ENCODE results near the gene GTPBP6.

GTPBP6 gene

DNA sequence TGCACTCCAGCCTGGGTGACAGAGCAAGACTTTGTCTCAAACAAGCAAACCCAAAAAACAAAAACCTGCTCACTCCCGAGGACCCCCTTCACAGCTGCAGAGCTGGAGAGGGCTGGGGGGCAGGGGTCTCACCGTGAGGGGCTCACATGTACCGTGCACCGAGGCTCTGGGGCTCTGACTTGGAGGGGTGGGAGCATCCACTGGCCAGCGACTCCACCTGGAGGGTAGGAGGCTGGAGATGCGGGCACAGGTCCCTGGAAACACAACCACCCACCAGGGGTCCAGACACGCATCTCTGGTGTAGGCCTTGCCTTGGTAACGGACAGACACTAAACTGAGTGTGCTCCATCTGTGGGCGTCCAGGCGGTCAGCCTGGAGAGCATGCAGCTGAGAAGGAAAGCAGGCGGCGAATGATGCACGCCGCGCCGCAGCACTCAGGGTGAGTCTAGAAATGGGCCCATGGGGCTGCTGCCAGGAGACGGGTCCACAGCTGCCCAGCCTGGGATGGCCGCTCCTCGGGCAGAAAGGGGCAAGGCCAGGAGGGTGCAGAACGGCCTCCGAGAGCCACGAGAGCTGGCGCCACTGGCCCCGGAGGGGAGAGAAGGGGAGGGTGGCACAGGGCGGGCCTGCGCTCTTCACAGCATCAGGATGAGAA is 42.0 kb upstream of the GTPBP6 start:
- TF ChIP-seq FOXP2 (optimal IDR thresholded peaks at IDR 0.05; ENCODE audit: control extremely low read depth, extremely low read length, insufficient read depth) (no peak), POLR2AphosphoS5 (IDR thresholded peaks at IDR 0.05; ENCODE audit: borderline replicate concordance, low read depth, low read length) (no peak), EZH2 (IDR thresholded peaks at IDR 0.05) (no peak)
- H3K9ac ChIP-seq (ENCODE audit: insufficient read length) = no peak overlapping the region
- no peak overlapping the region for H3K27ac ChIP-seq
- H3K4me3 ChIP-seq = no peak overlapping the region
- H3K9me3 ChIP-seq (ENCODE audit: low read depth, low read length) = no peaks in the 10 kb centered on the region
- no peak for DNase-seq (ENCODE audit: low read depth, low spot score)
- H3K36me3 ChIP-seq (ENCODE audit: insufficient read depth, low read length) = peaks cover 15% of the 10 kb centered on the region

DNA sequence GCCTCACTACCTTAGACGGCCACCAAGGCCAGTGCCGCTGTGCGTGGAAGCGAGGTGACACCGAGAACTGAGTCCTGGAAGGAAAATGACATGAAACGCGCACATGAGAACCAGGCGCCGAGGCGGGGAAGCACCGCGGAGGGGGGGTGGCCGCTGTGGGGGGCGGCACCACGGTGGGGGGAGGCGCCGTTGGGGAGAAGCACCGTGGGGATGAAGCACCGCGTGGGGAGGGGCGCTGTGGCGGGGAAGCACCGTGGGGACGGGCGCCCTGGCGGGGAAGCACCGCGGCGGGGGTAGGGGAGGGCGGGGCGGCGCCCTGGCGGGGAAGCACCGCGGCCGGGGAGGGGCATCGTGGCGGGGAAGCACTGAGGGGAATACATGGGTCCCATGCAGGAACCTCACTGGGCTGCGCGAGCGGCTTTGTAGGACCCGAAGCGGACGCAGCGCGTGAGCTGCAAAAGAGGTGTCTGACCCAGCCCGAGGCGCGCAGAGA is 40.1 kb upstream of the GTPBP6 start:
- no peak for TF ChIP-seq FOXP2 (optimal IDR thresholded peaks at IDR 0.05; ENCODE audit: control extremely low read depth, extremely low read length, insufficient read depth)
- TF ChIP-seq POLR2AphosphoS5 (IDR thresholded peaks at IDR 0.05; ENCODE audit: borderline replicate concordance, low read depth, low read length) = no peak
- no peak for TF ChIP-seq EZH2 (IDR thresholded peaks at IDR 0.05)
- no peak for DNase-seq (ENCODE audit: low read depth, low spot score)
- no peak overlapping the region for H3K4me3 ChIP-seq
- no peak overlapping the region for H3K9ac ChIP-seq (ENCODE audit: insufficient read length)
- H3K9me3 ChIP-seq (ENCODE audit: low read depth, low read length) = no peaks in the 10 kb centered on the region
- H3K36me3 ChIP-seq (ENCODE audit: insufficient read depth, low read length) = peaks cover 15% of the 10 kb centered on the region
- H3K27ac ChIP-seq = no peak overlapping the region

DNA sequence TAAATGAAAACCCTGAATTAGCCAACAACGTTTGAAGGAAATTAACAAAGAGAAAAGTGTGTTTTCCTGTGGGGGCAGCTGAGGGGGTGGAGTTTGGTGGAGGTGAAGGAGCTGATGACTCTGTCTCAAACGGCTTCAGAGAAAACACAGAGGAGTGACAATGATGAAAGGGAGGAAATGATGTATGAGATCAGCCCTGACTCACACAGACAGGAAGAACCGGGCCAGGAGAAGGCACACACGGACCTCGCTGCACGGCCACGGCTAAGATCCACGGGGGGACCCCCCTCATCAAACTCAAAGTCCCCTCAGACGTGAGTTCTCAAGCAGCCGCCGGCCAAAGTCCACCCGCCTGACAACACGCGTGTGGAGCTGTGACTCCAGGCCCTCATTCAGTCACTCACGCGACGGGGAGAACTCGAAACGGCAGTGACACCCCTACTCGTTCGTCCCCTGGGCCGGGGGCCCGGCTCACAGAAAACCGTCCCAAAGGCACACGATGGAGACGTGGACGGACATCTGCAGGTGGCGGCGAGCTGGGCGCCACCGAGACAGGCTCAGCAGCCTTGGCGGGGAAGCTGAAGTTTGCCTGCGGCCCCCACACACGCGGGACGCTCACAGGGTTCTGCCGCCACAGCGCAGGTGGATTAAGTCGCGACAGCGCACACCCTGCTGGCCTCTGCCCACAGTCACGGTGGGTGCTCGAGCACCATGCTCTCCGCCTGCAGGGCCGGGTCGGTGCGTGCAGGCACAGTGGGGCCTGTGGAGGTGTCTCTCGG is 39.3 kb upstream of the GTPBP6 start:
- Histone ChIP-seq H3K27ac (no peak overlapping the region), H3K9ac (ENCODE audit: insufficient read length) (no peak overlapping the region), H3K4me3 (no peak overlapping the region), H3K36me3 (ENCODE audit: insufficient read depth, low read length) (peaks cover 15% of the 10 kb centered on the region), H3K9me3 (ENCODE audit: low read depth, low read length) (no peaks in the 10 kb centered on the region)
- no peak for DNase-seq (ENCODE audit: low read depth, low spot score)
- TF ChIP-seq POLR2AphosphoS5 (IDR thresholded peaks at IDR 0.05; ENCODE audit: borderline replicate concordance, low read depth, low read length) (no peak), EZH2 (IDR thresholded peaks at IDR 0.05) (no peak), FOXP2 (optimal IDR thresholded peaks at IDR 0.05; ENCODE audit: control extremely low read depth, extremely low read length, insufficient read depth) (no peak)

DNA sequence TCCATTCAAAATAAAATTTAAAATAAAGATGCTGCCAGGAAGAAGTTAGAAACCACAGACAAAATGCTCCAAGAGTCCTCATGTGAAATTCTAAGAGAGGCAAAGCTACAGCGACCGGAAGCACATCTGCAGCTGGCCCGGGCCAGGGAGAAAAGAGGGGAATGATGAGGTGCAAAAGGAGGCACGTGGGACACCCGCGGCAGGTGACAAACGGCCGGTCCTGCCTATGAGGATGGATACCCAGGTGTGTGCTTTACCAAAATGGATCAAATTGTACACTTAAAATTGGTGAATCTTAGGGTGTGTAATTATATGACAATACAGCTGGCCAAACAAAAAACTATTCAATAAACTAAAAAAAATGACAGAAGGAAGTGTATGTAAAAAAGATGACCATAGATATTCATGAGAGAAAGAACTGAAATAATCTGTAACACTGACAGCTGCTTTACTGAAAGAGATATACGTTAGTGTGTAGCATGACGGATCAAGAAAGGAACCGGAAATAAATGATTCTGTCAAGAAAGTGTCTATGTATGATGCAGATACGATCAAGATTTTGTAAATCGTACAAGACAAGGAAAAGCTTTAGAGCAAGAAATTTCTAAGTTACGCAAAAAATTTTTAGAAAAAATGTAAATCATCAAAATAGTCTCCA is 38.6 kb upstream of the GTPBP6 start:
- no peak overlapping the region for H3K4me3 ChIP-seq
- no peak overlapping the region for H3K9ac ChIP-seq (ENCODE audit: insufficient read length)
- no peak overlapping the region for H3K27ac ChIP-seq
- DNase-seq (ENCODE audit: low read depth, low spot score) = no peak
- no peaks in the 10 kb centered on the region for H3K9me3 ChIP-seq (ENCODE audit: low read depth, low read length)
- TF ChIP-seq FOXP2 (optimal IDR thresholded peaks at IDR 0.05; ENCODE audit: control extremely low read depth, extremely low read length, insufficient read depth) (no peak), EZH2 (IDR thresholded peaks at IDR 0.05) (no peak), POLR2AphosphoS5 (IDR thresholded peaks at IDR 0.05; ENCODE audit: borderline replicate concordance, low read depth, low read length) (no peak)
- peaks cover 15% of the 10 kb centered on the region for H3K36me3 ChIP-seq (ENCODE audit: insufficient read depth, low read length)

DNA sequence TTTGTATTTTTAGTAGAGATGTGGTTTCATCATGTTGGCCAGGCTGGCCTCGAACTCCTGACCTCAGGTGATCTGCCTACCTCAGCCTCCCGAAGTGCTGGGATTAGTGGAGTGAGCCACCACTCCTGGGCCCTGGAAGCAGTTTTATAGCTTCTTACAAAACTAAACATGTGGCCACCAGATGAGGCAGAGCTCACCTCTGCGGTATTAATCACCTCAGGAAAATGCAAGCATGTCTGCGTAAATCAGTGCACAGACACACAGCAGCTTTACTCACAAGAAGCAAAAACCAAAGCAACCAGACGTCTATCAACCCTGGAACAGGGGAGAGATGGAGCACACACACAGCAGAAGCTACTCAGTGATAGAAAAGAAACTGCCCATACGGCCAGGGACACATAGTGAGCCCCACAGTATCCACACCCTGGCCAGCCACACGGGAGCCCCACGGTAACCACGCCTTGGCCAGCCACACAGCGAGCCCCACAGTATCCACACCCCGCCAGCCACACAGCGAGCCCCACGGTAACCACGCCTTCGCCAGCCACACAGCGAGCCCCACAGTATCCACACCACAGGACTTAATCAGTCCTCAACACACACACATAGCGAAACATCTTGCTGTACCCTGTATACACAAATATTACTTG is 37.9 kb upstream of the GTPBP6 start:
- no peak overlapping the region for H3K27ac ChIP-seq
- no peaks in the 10 kb centered on the region for H3K9me3 ChIP-seq (ENCODE audit: low read depth, low read length)
- TF ChIP-seq EZH2 (IDR thresholded peaks at IDR 0.05) (no peak), POLR2AphosphoS5 (IDR thresholded peaks at IDR 0.05; ENCODE audit: borderline replicate concordance, low read depth, low read length) (no peak), FOXP2 (optimal IDR thresholded peaks at IDR 0.05; ENCODE audit: control extremely low read depth, extremely low read length, insufficient read depth) (no peak)
- peaks cover 15% of the 10 kb centered on the region for H3K36me3 ChIP-seq (ENCODE audit: insufficient read depth, low read length)
- H3K4me3 ChIP-seq = no peak overlapping the region
- DNase-seq (ENCODE audit: low read depth, low spot score) = no peak
- H3K9ac ChIP-seq (ENCODE audit: insufficient read length) = no peak overlapping the region

DNA sequence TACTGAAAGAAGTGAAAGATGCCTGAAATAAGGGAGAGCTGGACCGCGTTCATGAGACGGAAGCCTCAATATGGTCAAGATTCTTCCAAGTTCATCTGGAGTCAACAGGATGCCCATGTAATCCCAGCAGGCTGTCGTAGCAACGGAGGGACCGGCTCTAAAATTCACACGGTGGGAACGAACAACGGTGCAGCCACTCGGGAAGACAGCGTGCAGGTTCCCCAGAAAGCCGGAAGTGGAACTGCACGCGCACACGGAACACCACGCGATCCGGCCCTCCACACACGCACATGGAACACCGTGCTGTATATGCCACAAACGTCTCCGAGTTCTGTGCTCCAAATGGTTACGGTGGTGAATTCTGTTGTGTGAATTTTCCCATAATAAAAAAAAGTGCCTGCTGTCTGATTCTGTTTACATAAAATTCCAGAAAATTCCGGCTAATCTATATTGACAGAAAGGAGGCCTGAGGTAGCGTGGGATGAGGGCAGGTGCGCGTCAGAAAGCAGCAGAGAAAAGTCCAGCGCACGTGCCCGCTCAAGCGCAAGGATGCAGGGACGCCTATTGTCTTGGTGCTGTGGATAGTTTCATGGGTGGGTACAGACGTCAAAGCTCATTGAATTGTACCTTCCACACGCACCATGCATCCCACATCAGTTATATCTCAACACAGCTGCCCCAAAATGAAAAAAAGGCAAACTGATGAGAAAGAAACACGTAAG is 36.9 kb upstream of the GTPBP6 start:
- peaks cover 8% of the 10 kb centered on the region for H3K36me3 ChIP-seq (ENCODE audit: insufficient read depth, low read length)
- no peak for DNase-seq (ENCODE audit: low read depth, low spot score)
- H3K27ac ChIP-seq = no peak overlapping the region

DNA sequence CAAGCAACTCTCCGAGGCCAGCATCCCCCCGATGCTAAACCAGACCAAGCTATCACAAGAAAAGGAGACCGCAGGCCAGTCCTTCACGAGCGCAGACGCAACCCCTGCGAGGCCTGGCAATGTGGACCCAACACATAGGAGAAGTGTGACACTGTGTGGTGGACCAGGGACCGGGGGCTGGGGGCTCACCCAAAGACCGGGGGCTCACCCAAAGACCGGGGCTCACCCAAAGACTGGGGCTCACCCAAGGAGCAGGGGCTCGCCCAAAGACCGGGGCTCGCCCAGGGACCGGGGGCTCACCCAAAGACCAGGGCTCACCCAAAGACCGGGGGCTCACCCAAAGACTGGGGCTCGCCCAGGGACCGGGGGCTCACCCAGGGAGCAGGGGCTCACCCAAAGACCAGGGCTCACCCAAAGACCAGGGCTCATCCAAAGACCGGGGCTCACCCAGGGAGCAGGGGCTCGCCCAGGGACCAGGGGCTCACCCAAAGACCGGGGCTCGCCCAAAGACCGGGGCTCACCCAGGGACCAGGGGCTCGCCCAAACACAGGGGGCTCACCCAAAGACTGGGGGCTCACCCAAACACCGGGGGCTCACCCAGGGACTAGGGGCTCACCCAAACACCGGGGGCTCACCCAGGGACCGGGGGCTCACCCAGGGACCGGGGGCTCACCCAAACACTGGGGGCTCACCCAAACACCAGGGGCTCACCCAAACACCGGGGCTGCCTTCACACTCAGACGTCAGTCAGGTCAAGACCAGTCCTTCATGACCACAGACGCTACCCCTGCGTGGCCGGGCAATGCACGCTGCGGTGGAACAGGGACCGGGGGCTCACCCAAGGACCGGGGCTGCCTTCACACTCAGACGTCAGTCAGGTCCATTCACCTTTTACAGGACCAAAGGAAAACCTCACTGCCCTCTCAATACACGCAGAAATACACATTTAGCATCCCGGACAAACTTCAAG is 35.3 kb upstream of the GTPBP6 start:
- Histone ChIP-seq H3K27ac (no peak overlapping the region), H3K4me3 (no peak overlapping the region), H3K36me3 (ENCODE audit: insufficient read depth, low read length) (no peaks in the 10 kb centered on the region; the same call in 1 of the 2 replicates), H3K9me3 (ENCODE audit: low read depth, low read length) (no peaks in the 10 kb centered on the region), H3K9ac (ENCODE audit: insufficient read length) (no peak overlapping the region)
- TF ChIP-seq EZH2 (IDR thresholded peaks at IDR 0.05) = no peak
- no peak for TF ChIP-seq FOXP2 (optimal IDR thresholded peaks at IDR 0.05; ENCODE audit: control extremely low read depth, extremely low read length, insufficient read depth)
- TF ChIP-seq POLR2AphosphoS5 (IDR thresholded peaks at IDR 0.05; ENCODE audit: borderline replicate concordance, low read depth, low read length) = no peak
- no peak for DNase-seq (ENCODE audit: low read depth, low spot score)

More for the DNA sequence above, 36.9 kb upstream of the GTPBP6 start:
- Histone ChIP-seq H3K9ac (ENCODE audit: insufficient read length) (no peak overlapping the region), H3K9me3 (ENCODE audit: low read depth, low read length) (no peaks in the 10 kb centered on the region), H3K4me3 (no peak overlapping the region)
- TF ChIP-seq FOXP2 (optimal IDR thresholded peaks at IDR 0.05; ENCODE audit: control extremely low read depth, extremely low read length, insufficient read depth) (no peak), POLR2AphosphoS5 (IDR thresholded peaks at IDR 0.05; ENCODE audit: borderline replicate concordance, low read depth, low read length) (no peak), EZH2 (IDR thresholded peaks at IDR 0.05) (no peak)
